GM12891 (cell line): ENCODE results near the gene OPN5.
A peak's percentile ranks its signal among the peaks of the same experiment; 100 is the strongest.

ENCODE experiments used
- DNase-seq: peaks from one replicate; pipeline ENCODE4 v3.0.0; 2011; ENCODE audit warnings: low spot score; ENCODE audit not compliant: insufficient read length
- FAIRE-seq: peaks from 2 replicates; lab custom pipeline; 2011; peaks lifted over from hg19 to GRCh38; lab: Jason Lieb, UNC
- PAX5 ChIP-seq: IDR thresholded peaks from 2 replicates; pipeline ENCODE4 v1.6.1; 2011; ENCODE audit warnings: low read length, moderate library complexity, mild to moderate bottlenecking; ENCODE audit not compliant: insufficient read depth, severe bottlenecking
- POLR2A ChIP-seq: IDR thresholded peaks from 2 replicates; pipeline ENCODE4 v1.6.1; 2011; ENCODE audit warnings: low read depth, low read length, control low read depth
- POLR2AphosphoS5 ChIP-seq: IDR thresholded peaks from 2 replicates; pipeline ENCODE4 v1.6.1; 2011; ENCODE audit warnings: low read depth, low read length, control low read depth
- POU2F2 ChIP-seq: IDR thresholded peaks from 2 replicates; pipeline ENCODE4 v1.6.1; 2011; ENCODE audit warnings: low read depth, mild to moderate bottlenecking, control low read depth, low read length, moderate library complexity
- SPI1 ChIP-seq: IDR thresholded peaks from 2 replicates; pipeline ENCODE4 v1.6.1; 2011; ENCODE audit warnings: low read depth, low read length, control low read depth
- TAF1 ChIP-seq: IDR thresholded peaks from 2 replicates; pipeline ENCODE4 v1.6.1; 2011; ENCODE audit warnings: low read depth, low read length, control low read depth

OPN5 gene

GRCh38 chr6:47811443-47811842 lies 29.6 kb downstream of the OPN5 start:
- TF ChIP-seq TAF1 (no peak), POLR2AphosphoS5 (no peak), SPI1 (no peak), POU2F2 (no peak), PAX5 (no peak)
- no peak for FAIRE-seq
- no peak for DNase-seq

GRCh38 chr6:47817749-47818148 lies 35.9 kb downstream of the OPN5 start:
- FAIRE-seq (no peak), DNase-seq (no peak)
- TF ChIP-seq TAF1 (no peak), POU2F2 (no peak), SPI1 (no peak)

GRCh38 chr6:47819461-47819860 lies 37.6 kb downstream of the OPN5 start:
- no peak for DNase-seq
- FAIRE-seq, result no peak
- TF ChIP-seq TAF1, result no peak
- no peak for TF ChIP-seq POU2F2
- no peak for TF ChIP-seq POLR2AphosphoS5
- no peak for TF ChIP-seq PAX5
- no peak for TF ChIP-seq SPI1
- no peak for TF ChIP-seq POLR2A

- DNase-seq (no peak), FAIRE-seq (no peak)
- TF ChIP-seq PAX5 (no peak), POLR2A (no peak), POU2F2 (no peak), POLR2AphosphoS5 (no peak), SPI1 (no peak), TAF1 (no peak)
Observed at GRCh38 chr6:47822856-47823554, 41.2 kb downstream of the OPN5 start.

- FAIRE-seq (no peak), DNase-seq (no peak)
- TF ChIP-seq SPI1 (no peak), POU2F2 (no peak), POLR2A (no peak), POLR2AphosphoS5 (no peak), PAX5 (no peak), TAF1 (no peak)
Observed at GRCh38 chr6:47832386-47833100, 50.7 kb downstream of the OPN5 start.

- TF ChIP-seq TAF1 (no peak), PAX5 (no peak), SPI1 (no peak), POLR2AphosphoS5 (no peak), POLR2A (no peak), POU2F2 (no peak)
- DNase-seq, result no peak
- no peak for FAIRE-seq
Observed at GRCh38 chr6:47834196-47834595, 52.4 kb downstream of the OPN5 start.

- TF ChIP-seq POU2F2, result no peak
- TF ChIP-seq POLR2AphosphoS5, result no peak
- FAIRE-seq, result no peak
- no peak for DNase-seq
Observed at GRCh38 chr6:47836046-47836445, 54.2 kb downstream of the OPN5 start.

GRCh38 chr6:47836639-47837038 lies 54.8 kb downstream of the OPN5 start:
- no peak for TF ChIP-seq POU2F2
- TF ChIP-seq POLR2AphosphoS5, result no peak
- no peak for TF ChIP-seq PAX5
- TF ChIP-seq SPI1, result no peak
- TF ChIP-seq TAF1, result no peak
- no peak for TF ChIP-seq POLR2A
- DNase-seq (no peak), FAIRE-seq (no peak)

- TF ChIP-seq TAF1 (no peak), SPI1 (no peak)
- FAIRE-seq, result no peak
- no peak for DNase-seq
Observed at GRCh38 chr6:47839645-47840044, 57.8 kb downstream of the OPN5 start.

GRCh38 chr6:47844881-47845280 lies 63.0 kb downstream of the OPN5 start:
- DNase-seq (no peak), FAIRE-seq (no peak)
- no peak for TF ChIP-seq POLR2AphosphoS5
- TF ChIP-seq POLR2A, result no peak
- no peak for TF ChIP-seq TAF1
- TF ChIP-seq SPI1, result peak; percentile 67; the same call in 1 of the 2 replicates
- no peak for TF ChIP-seq POU2F2
- TF ChIP-seq PAX5, result no peak

- no peak for TF ChIP-seq TAF1
- no peak for TF ChIP-seq POLR2AphosphoS5
- TF ChIP-seq PAX5, result no peak
- no peak for TF ChIP-seq POU2F2
- no peak for FAIRE-seq
- no peak for DNase-seq
Observed at GRCh38 chr6:47846752-47847151, 64.9 kb downstream of the OPN5 start.
